ENCODE data around the gene ERMAP. TPM values are rescaled to one million over a fixed set of nuclear protein-coding genes. Genes with fewer than 3 reads are reported as not detected.
A peak's percentile ranks its signal among the peaks of the same experiment; 100 is the strongest.

ERMAP gene
- total RNA-seq, 1 donor from 2014 or later = 5.2 TPM

- Histone ChIP-seq H3K4me1 (ENCODE audit: control insufficient read depth in 3 of 3, insufficient read depth in 3 of 3, low read length in 3 of 3) (peaks cover 4 to 5% (median 5%) of the 10 kb centered on the region in 3 donors), H3K36me3 (ENCODE audit: control insufficient read depth in 3 of 3, insufficient read depth in 3 of 3, low read length in 3 of 3) (peaks cover 17 to 39% (median 37%) of the 10 kb centered on the region in 3 donors), H3K27ac (ENCODE audit: low read depth, low read length) (no peak overlapping the region), H3K4me3 (ENCODE audit: low read length in 3 of 3) (no peak overlapping the region), H3K9ac (ENCODE audit: low read depth in 1 of 3, low read length in 3 of 3) (no peak overlapping the region), H3K9me3 (ENCODE audit: control insufficient read depth in 3 of 3, low read length in 3 of 3) (no peaks in the 10 kb centered on the region), H3K27me3 (ENCODE audit: control insufficient read depth in 3 of 3, insufficient read depth in 3 of 3, low read length in 3 of 3) (peaks cover 0 to 4% (median 0%) of the 10 kb centered on the region in 3 donors)
These were observed 36.7 kb upstream of the ERMAP start for GRCh38 chr1:42780176-42780575.

GRCh38 chr1:42783092-42783491, 33.8 kb upstream of the ERMAP start:
- H3K27ac ChIP-seq (ENCODE audit: low read depth, low read length) = no peak overlapping the region

GRCh38 chr1:42784547-42784945, 32.4 kb upstream of the ERMAP start:
- Histone ChIP-seq H3K4me1 (ENCODE audit: control insufficient read depth in 3 of 3, insufficient read depth in 3 of 3, low read length in 3 of 3) (peaks cover 9 to 16% (median 12%) of the 10 kb centered on the region in 3 donors), H3K27me3 (ENCODE audit: control insufficient read depth in 3 of 3, insufficient read depth in 3 of 3, low read length in 3 of 3) (peaks cover 0 to 15% (median 0%) of the 10 kb centered on the region in 3 donors), H3K9ac (ENCODE audit: low read depth in 1 of 3, low read length in 3 of 3) (no peak overlapping the region), H3K36me3 (ENCODE audit: control insufficient read depth in 3 of 3, insufficient read depth in 3 of 3, low read length in 3 of 3) (peaks cover 4 to 10% (median 6%) of the 10 kb centered on the region in 3 donors), H3K27ac (ENCODE audit: low read depth, low read length) (no peak overlapping the region), H3K9me3 (ENCODE audit: control insufficient read depth in 3 of 3, low read length in 3 of 3) (no peaks in the 10 kb centered on the region), H3K4me3 (ENCODE audit: low read length in 3 of 3) (peak overlapping the region in 1 of 3 donors; percentile 66)

More at GRCh38 chr1:42783092-42783491, 33.8 kb upstream of the ERMAP start:
- Histone ChIP-seq H3K27me3 (ENCODE audit: control insufficient read depth in 3 of 3, insufficient read depth in 3 of 3, low read length in 3 of 3) (peaks cover 0 to 15% (median 0%) of the 10 kb centered on the region in 3 donors), H3K9me3 (ENCODE audit: control insufficient read depth in 3 of 3, low read length in 3 of 3) (no peaks in the 10 kb centered on the region), H3K36me3 (ENCODE audit: control insufficient read depth in 3 of 3, insufficient read depth in 3 of 3, low read length in 3 of 3) (peaks cover 4 to 13% (median 10%) of the 10 kb centered on the region in 3 donors), H3K4me1 (ENCODE audit: control insufficient read depth in 3 of 3, insufficient read depth in 3 of 3, low read length in 3 of 3) (peaks cover 9 to 16% (median 12%) of the 10 kb centered on the region in 3 donors), H3K9ac (ENCODE audit: low read depth in 1 of 3, low read length in 3 of 3) (no peak overlapping the region), H3K4me3 (ENCODE audit: low read length in 3 of 3) (no peak overlapping the region)

GRCh38 chr1:42784946-42785693, 31.8 kb upstream of the ERMAP start, which contains the start of gene TMEM269:
TSS of gene TMEM269 (plus strand) at chr1:42784991. CDS start at chr1:42789894, 4,903 bp downstream.
- Histone ChIP-seq H3K27ac (ENCODE audit: low read depth, low read length) (no peak within 1 kb of the TSS), H3K9me3 (ENCODE audit: control insufficient read depth in 3 of 3, low read length in 3 of 3) (no peaks in the 10 kb centered on the region), H3K27me3 (ENCODE audit: control insufficient read depth in 3 of 3, insufficient read depth in 3 of 3, low read length in 3 of 3) (peaks cover 0 to 15% (median 0%) of the 10 kb centered on the region in 3 donors), H3K36me3 (ENCODE audit: control insufficient read depth in 3 of 3, insufficient read depth in 3 of 3, low read length in 3 of 3) (peaks cover under 1 to 6% (median 4%) of the 10 kb centered on the region in 3 donors), H3K9ac (ENCODE audit: low read depth in 1 of 3, low read length in 3 of 3) (peak within 1 kb of the TSS in 2 of 3 donors; percentile 30 to 62), H3K4me3 (ENCODE audit: low read length in 3 of 3) (peak within 1 kb of the TSS; percentile 55 to 66 (median 61)), H3K4me1 (ENCODE audit: control insufficient read depth in 3 of 3, insufficient read depth in 3 of 3, low read length in 3 of 3) (peaks cover 9 to 16% (median 12%) of the 10 kb centered on the region in 3 donors)

- Histone ChIP-seq H3K4me3 (ENCODE audit: low read length in 3 of 3) (no peak overlapping the region), H3K4me1 (ENCODE audit: control insufficient read depth in 3 of 3, insufficient read depth in 3 of 3, low read length in 3 of 3) (peaks cover 9 to 16% (median 12%) of the 10 kb centered on the region in 3 donors), H3K27ac (ENCODE audit: low read depth, low read length) (no peak overlapping the region), H3K9me3 (ENCODE audit: control insufficient read depth in 3 of 3, low read length in 3 of 3) (no peaks in the 10 kb centered on the region), H3K36me3 (ENCODE audit: control insufficient read depth in 3 of 3, insufficient read depth in 3 of 3, low read length in 3 of 3) (peaks cover 0 to 3% (median 3%) of the 10 kb centered on the region in 3 donors), H3K9ac (ENCODE audit: low read depth in 1 of 3, low read length in 3 of 3) (no peak overlapping the region), H3K27me3 (ENCODE audit: control insufficient read depth in 3 of 3, insufficient read depth in 3 of 3, low read length in 3 of 3) (peaks cover 0 to 15% (median 0%) of the 10 kb centered on the region in 3 donors)
These were observed 30.8 kb upstream of the ERMAP start for GRCh38 chr1:42786097-42786496.

- H3K4me1 ChIP-seq (ENCODE audit: control insufficient read depth in 3 of 3, insufficient read depth in 3 of 3, low read length in 3 of 3) = peaks cover 9 to 16% (median 12%) of the 10 kb centered on the region in 3 donors
- no peaks in the 10 kb centered on the region for H3K9me3 ChIP-seq (ENCODE audit: control insufficient read depth in 3 of 3, low read length in 3 of 3)
- no peak overlapping the region for H3K9ac ChIP-seq (ENCODE audit: low read depth in 1 of 3, low read length in 3 of 3)
- no peaks in the 10 kb centered on the region for H3K36me3 ChIP-seq (ENCODE audit: control insufficient read depth in 3 of 3, insufficient read depth in 3 of 3, low read length in 3 of 3)
- no peak overlapping the region for H3K4me3 ChIP-seq (ENCODE audit: low read length in 3 of 3)
- H3K27me3 ChIP-seq (ENCODE audit: control insufficient read depth in 3 of 3, insufficient read depth in 3 of 3, low read length in 3 of 3) = peaks cover 0 to 15% (median 0%) of the 10 kb centered on the region in 3 donors
- H3K27ac ChIP-seq (ENCODE audit: low read depth, low read length) = no peak overlapping the region
These were observed 28.9 kb upstream of the ERMAP start for GRCh38 chr1:42788021-42788420.

- Histone ChIP-seq H3K27me3 (ENCODE audit: control insufficient read depth in 3 of 3, insufficient read depth in 3 of 3, low read length in 3 of 3) (no peaks in the 10 kb centered on the region), H3K27ac (ENCODE audit: low read depth, low read length) (no peak overlapping the region), H3K9me3 (ENCODE audit: control insufficient read depth in 3 of 3, low read length in 3 of 3) (no peaks in the 10 kb centered on the region), H3K4me1 (ENCODE audit: control insufficient read depth in 3 of 3, insufficient read depth in 3 of 3, low read length in 3 of 3) (peaks cover 0 to 2% (median 0%) of the 10 kb centered on the region in 3 donors), H3K4me3 (ENCODE audit: low read length in 3 of 3) (no peak overlapping the region), H3K36me3 (ENCODE audit: control insufficient read depth in 3 of 3, insufficient read depth in 3 of 3, low read length in 3 of 3) (no peaks in the 10 kb centered on the region), H3K9ac (ENCODE audit: low read depth in 1 of 3, low read length in 3 of 3) (no peak overlapping the region)
These were observed 23.1 kb upstream of the ERMAP start for GRCh38 chr1:42793824-42794223.

- no peaks in the 10 kb centered on the region for H3K27me3 ChIP-seq (ENCODE audit: control insufficient read depth in 3 of 3, insufficient read depth in 3 of 3, low read length in 3 of 3)
- H3K4me1 ChIP-seq (ENCODE audit: control insufficient read depth in 3 of 3, insufficient read depth in 3 of 3, low read length in 3 of 3) = peaks cover 0 to 2% (median 0%) of the 10 kb centered on the region in 3 donors
- no peak overlapping the region for H3K9ac ChIP-seq (ENCODE audit: low read depth in 1 of 3, low read length in 3 of 3)
- H3K36me3 ChIP-seq (ENCODE audit: control insufficient read depth in 3 of 3, insufficient read depth in 3 of 3, low read length in 3 of 3) = no peaks in the 10 kb centered on the region
- no peaks in the 10 kb centered on the region for H3K9me3 ChIP-seq (ENCODE audit: control insufficient read depth in 3 of 3, low read length in 3 of 3)
- no peak overlapping the region for H3K27ac ChIP-seq (ENCODE audit: low read depth, low read length)
- H3K4me3 ChIP-seq (ENCODE audit: low read length in 3 of 3) = no peak overlapping the region
These were observed 19.5 kb upstream of the ERMAP start for GRCh38 chr1:42797414-42797813.

- Histone ChIP-seq H3K4me3 (ENCODE audit: low read length in 3 of 3) (no peak overlapping the region), H3K9ac (ENCODE audit: low read depth in 1 of 3, low read length in 3 of 3) (no peak overlapping the region), H3K27me3 (ENCODE audit: control insufficient read depth in 3 of 3, insufficient read depth in 3 of 3, low read length in 3 of 3) (no peaks in the 10 kb centered on the region), H3K9me3 (ENCODE audit: control insufficient read depth in 3 of 3, low read length in 3 of 3) (no peaks in the 10 kb centered on the region), H3K27ac (ENCODE audit: low read depth, low read length) (no peak overlapping the region), H3K4me1 (ENCODE audit: control insufficient read depth in 3 of 3, insufficient read depth in 3 of 3, low read length in 3 of 3) (peaks cover 0 to 2% (median 0%) of the 10 kb centered on the region in 3 donors), H3K36me3 (ENCODE audit: control insufficient read depth in 3 of 3, insufficient read depth in 3 of 3, low read length in 3 of 3) (no peaks in the 10 kb centered on the region)
These were observed 18.9 kb upstream of the ERMAP start for GRCh38 chr1:42797979-42798378.

- Histone ChIP-seq H3K36me3 (ENCODE audit: control insufficient read depth in 3 of 3, insufficient read depth in 3 of 3, low read length in 3 of 3) (no peaks in the 10 kb centered on the region), H3K9ac (ENCODE audit: low read depth in 1 of 3, low read length in 3 of 3) (no peak overlapping the region), H3K27ac (ENCODE audit: low read depth, low read length) (no peak overlapping the region), H3K27me3 (ENCODE audit: control insufficient read depth in 3 of 3, insufficient read depth in 3 of 3, low read length in 3 of 3) (no peaks in the 10 kb centered on the region), H3K9me3 (ENCODE audit: control insufficient read depth in 3 of 3, low read length in 3 of 3) (no peaks in the 10 kb centered on the region), H3K4me1 (ENCODE audit: control insufficient read depth in 3 of 3, insufficient read depth in 3 of 3, low read length in 3 of 3) (no peaks in the 10 kb centered on the region), H3K4me3 (ENCODE audit: low read length in 3 of 3) (no peak overlapping the region)
These were observed 15.0 kb upstream of the ERMAP start for GRCh38 chr1:42801832-42802473.

All from skeletal muscle tissue (tissue), 4 donors.